GM12801 (cell line): Measurements from ENCODE around the gene GOT1.

Source experiments
- CTCF ChIP-seq: IDR thresholded peaks from one replicate; pipeline ENCODE4 v1.5.1; 2011; ENCODE audit warnings: control low read depth; ENCODE audit not compliant: insufficient read length; ENCODE audit errors: extremely low read depth

GOT1 gene

DNA sequence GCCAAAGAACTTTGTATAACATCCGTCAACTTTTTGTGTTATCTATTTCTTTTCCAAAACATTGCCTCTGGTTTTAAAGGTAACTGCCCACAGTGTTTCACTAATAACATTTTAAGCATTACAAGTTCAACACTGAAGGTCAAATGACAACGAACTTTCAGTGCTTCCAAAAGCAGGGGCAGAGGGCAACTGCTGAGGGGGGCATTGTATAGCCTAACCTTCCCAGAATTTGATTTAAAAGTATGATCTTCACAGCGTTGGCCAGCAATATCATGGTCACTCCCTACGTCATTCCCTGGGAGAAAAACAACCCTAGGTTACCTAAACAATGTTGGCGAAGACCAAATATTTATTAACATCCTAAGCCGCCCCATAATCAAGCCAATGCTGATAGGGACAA is 2.5 kb upstream of the GOT1 start:
- TF ChIP-seq CTCF: no peak

- no peak for TF ChIP-seq CTCF
These were observed 1.6 kb upstream of the GOT1 start for GRCh38 chr10:99432047-99432446.

- no peak for TF ChIP-seq CTCF
These were observed 851 bp upstream of the GOT1 start for GRCh38 chr10:99431190-99431760.

- no peak for TF ChIP-seq CTCF
These were observed 341 bp downstream of the GOT1 start for GRCh38 chr10:99430116-99430450.

DNA sequence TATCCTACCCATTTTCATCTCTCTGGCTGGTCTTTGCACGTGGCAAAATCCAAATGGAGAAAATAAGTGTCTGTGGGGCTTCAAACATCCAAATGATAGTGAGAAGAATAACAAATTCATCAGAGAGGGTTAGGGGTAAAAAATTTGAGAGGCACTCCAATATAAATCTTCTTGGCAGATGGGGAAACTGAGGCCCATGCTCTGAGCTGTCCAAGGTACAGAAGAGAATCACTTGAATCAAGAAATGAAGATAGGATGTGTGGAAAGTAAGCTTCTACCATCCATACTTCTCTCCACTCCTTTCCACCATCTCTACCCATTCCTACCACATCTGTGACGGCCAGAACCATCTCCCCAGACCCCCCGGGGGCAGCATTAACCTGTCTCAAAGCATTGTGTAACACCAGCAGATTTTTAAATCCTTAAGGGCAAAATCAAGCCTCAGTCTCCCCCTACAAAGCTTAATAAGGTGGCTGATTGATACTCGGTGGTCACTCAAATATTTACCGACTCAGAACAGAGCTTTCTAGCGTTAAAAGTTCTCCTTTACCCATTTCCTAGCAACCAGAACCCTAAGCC is 818 bp downstream of the GOT1 start:
- no peak for TF ChIP-seq CTCF

GRCh38 chr10:99427566-99428190 is 2.7 kb downstream of the GOT1 start:
- no peak for TF ChIP-seq CTCF

GRCh38 chr10:99426689-99427088 is 3.7 kb downstream of the GOT1 start:
- TF ChIP-seq CTCF: no peak
